ENCODE data around the gene L3MBTL1.

The L3MBTL1 gene

DNA sequence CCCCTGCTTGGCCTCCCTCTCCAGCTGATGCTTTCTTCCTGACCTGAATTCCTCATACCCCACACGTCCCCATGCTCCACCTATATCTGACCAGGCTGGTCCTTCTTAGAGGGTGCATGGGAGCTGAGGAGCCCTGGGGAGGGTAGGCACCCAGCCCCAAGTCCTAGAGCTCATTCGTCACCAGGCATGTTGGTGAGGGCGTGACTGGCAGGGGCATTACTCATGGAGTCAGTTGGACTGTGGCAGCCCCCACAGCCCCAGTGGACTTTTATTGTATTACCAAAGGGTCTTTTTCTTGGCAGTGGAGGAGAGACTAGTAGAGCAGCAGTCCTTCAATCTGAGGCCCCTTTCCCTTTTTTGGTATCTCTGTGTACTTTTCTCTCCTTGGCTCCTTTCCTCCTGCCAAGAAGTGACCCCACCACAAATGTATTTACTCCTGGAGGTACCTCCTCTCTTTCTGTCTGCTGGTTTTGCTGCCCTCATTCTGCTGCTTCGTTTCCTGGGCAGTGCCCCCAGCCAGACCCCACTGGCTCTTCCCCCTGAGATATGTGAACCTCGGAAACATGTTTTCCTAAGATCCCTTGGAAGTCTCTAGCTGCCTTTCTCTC lies 40.9 kb downstream of the L3MBTL1 start:
- Mint-ChIP-seq H3K27ac (peak overlapping the region; percentile 54), H3K27me3 (ENCODE audit: low read depth, poor library complexity) (peaks cover 10% of the 10 kb centered on the region), H3K36me3 (ENCODE audit: low read depth) (peaks cover 47% of the 10 kb centered on the region), H3K4me3 (peak overlapping the region; percentile 28), H3K4me1 (peaks cover 7% of the 10 kb centered on the region), H3K9me3 (peaks cover 22% of the 10 kb centered on the region)
- no peak for DNase-seq
- TF ChIP-seq, protein P1, sequence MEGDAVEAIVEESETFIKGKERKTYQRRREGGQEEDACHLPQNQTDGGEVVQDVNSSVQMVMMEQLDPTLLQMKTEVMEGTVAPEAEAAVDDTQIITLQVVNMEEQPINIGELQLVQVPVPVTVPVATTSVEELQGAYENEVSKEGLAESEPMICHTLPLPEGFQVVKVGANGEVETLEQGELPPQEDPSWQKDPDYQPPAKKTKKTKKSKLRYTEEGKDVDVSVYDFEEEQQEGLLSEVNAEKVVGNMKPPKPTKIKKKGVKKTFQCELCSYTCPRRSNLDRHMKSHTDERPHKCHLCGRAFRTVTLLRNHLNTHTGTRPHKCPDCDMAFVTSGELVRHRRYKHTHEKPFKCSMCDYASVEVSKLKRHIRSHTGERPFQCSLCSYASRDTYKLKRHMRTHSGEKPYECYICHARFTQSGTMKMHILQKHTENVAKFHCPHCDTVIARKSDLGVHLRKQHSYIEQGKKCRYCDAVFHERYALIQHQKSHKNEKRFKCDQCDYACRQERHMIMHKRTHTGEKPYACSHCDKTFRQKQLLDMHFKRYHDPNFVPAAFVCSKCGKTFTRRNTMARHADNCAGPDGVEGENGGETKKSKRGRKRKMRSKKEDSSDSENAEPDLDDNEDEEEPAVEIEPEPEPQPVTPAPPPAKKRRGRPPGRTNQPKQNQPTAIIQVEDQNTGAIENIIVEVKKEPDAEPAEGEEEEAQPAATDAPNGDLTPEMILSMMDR (IDR thresholded peaks at IDR 0.05), result no peak

DNA sequence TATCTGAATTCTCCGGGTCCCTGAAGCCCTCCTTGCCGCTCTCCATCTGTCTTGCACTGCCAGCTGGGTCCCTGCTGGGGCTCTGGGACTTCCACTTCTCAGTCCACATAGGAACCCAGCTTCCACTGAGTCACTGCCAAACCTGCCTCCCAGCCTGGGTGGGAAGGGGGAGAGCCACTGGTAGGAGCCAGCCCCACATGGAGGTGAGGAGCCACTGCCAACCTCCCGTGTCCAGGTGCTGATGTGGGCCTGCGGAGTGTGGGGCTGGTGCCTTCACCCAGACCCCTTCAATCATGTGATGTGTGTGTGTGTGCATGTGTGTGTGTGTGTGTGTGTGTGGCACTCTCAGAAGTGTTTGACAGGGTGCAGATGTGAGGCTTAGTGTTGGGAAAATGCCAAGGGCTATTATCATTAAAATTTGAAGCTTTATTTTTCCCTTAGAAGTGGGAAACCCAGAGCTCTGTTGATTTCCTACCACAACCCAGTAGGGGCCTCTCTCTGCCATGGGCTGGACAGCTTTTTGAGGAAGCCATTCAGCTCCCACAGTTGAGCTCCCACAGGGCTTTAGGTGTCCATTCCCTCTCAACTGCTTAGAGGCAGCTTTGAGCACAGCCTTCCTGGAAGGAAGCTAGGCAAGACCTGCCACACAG lies 42.0 kb downstream of the L3MBTL1 start:
- Mint-ChIP-seq H3K27me3 (ENCODE audit: low read depth, poor library complexity) (peaks cover 7% of the 10 kb centered on the region), H3K36me3 (ENCODE audit: low read depth) (peaks cover 36% of the 10 kb centered on the region), H3K9me3 (peaks cover 22% of the 10 kb centered on the region), H3K4me1 (peaks cover 7% of the 10 kb centered on the region), H3K27ac (no peak overlapping the region), H3K4me3 (no peak overlapping the region)
- DNase-seq, result no peak
- TF ChIP-seq, protein P1 (IDR thresholded peaks at IDR 0.05), result no peak

DNA sequence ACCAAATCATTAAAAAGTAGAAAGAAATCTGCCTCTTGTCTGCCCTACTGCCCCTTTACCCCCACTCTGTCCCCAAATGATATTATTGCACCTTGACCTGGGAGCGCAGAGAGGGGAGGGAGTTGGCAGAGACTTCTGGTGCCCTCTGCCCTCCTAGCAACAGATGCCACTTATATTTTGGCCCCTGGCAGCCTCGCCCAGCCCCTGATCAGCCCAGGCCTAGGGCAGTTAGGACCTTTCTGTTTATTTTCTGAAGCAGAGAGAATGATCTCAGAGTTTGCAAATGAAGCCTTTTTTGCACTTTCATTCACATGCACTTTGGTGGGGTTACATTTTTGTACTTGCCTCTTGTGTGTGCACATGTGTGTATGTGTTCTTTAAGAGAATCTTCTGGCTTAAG lies 43.0 kb downstream of the L3MBTL1 start:
- Mint-ChIP-seq H3K9me3 (peaks cover 21% of the 10 kb centered on the region), H3K4me3 (no peak overlapping the region), H3K36me3 (ENCODE audit: low read depth) (peaks cover 34% of the 10 kb centered on the region), H3K27ac (no peak overlapping the region), H3K4me1 (peaks cover 7% of the 10 kb centered on the region), H3K27me3 (ENCODE audit: low read depth, poor library complexity) (peaks cover 7% of the 10 kb centered on the region)
- no peak for DNase-seq
- TF ChIP-seq, protein P1 (IDR thresholded peaks at IDR 0.05), result no peak

DNA sequence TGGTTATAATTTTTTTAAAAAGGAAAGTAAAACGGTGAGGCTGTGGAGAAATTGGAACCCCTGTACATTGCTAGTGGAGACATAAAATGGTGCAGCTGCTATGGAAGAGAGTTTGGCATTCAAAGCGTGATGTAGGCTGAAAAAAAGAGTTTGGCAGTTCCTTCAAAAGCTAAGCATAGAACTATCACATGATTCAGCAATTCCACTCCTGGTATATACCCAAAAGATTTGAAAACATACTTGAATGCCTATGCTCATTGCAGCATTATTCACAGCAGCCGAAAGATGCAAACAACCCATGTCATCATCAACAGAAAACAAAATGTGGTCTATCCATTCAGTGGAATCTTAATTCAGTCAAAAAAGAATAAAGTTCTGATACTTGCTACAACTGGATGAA lies 46.9 kb downstream of the L3MBTL1 start:
- no peak overlapping the region for H3K27ac Mint-ChIP-seq
- TF ChIP-seq, protein P1 (IDR thresholded peaks at IDR 0.05), result no peak
- no peaks in the 10 kb centered on the region for H3K9me3 Mint-ChIP-seq
- H3K4me1 Mint-ChIP-seq, result peaks cover 23% of the 10 kb centered on the region
- H3K36me3 Mint-ChIP-seq (ENCODE audit: low read depth), result no peaks in the 10 kb centered on the region
- no peak for DNase-seq
- peaks cover 11% of the 10 kb centered on the region for H3K27me3 Mint-ChIP-seq (ENCODE audit: low read depth, poor library complexity)
- H3K4me3 Mint-ChIP-seq, result no peak overlapping the region

DNA sequence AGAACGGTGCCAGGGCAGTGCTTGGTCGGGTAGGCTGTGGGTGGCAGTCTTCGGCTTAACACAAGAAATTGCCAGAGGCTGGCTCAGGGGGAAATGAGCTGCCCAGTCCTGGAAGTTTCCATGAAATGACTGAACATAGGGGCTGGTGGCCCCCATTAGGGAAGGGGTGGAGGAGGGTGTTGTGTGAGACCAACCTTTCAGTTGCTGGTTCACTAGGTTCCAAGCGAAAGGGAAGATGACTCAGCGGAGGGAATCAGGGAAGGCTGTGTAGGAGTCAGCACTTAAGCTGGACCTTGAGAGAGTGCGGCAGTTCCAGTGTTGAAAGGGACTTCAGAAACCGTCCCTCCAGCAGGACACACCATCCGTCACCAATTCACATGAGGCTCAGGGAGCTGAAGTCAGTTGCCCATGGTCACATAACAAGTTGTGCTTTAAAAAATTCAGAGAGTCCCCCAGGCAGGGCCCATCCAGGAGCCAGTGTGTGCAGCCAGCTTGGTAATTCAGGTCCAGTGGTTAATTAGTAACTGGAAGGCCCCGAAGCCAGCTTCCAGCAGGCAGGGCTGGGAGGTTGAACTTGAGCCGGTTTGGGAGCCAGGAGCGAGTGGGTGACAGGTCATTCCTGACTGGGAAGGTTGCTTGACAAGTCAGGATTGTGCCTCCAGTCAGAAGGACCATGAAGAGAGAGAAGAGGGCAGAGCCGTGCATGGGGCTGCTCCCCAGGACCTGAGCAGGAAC lies 51.1 kb downstream of the L3MBTL1 start, which contains the start of gene SGK2:
SGK2 (plus strand) TSS at position 616 of the 735 bp plus-strand sequence. CDS start 7,469 bp downstream, outside the sequence.
- H3K4me3 Mint-ChIP-seq, result peak within 1 kb of the TSS; percentile 12
- TF ChIP-seq, protein P1 (IDR thresholded peaks at IDR 0.05), result no peak
- H3K27ac Mint-ChIP-seq, result peak within 1 kb of the TSS; percentile 92

More for the DNA sequence above, 51.1 kb downstream of the L3MBTL1 start, which contains the start of gene SGK2:
- Mint-ChIP-seq H3K9me3 (no peaks in the 10 kb centered on the region), H3K36me3 (ENCODE audit: low read depth) (no peaks in the 10 kb centered on the region), H3K27me3 (ENCODE audit: low read depth, poor library complexity) (peaks cover 14% of the 10 kb centered on the region), H3K4me1 (peaks cover 30% of the 10 kb centered on the region)
- DNase-seq, result peak; percentile 11

All from nephron progenitor cell (in vitro differentiated cells).